ENCODE measurements around the gene MFAP3. TPM values are rescaled to one million over a fixed set of nuclear protein-coding genes. Genes with fewer than 3 reads are reported as not detected.

Gene MFAP3
- total RNA-seq, 1 donor from 2014 or later, result 58.4 TPM

DNA sequence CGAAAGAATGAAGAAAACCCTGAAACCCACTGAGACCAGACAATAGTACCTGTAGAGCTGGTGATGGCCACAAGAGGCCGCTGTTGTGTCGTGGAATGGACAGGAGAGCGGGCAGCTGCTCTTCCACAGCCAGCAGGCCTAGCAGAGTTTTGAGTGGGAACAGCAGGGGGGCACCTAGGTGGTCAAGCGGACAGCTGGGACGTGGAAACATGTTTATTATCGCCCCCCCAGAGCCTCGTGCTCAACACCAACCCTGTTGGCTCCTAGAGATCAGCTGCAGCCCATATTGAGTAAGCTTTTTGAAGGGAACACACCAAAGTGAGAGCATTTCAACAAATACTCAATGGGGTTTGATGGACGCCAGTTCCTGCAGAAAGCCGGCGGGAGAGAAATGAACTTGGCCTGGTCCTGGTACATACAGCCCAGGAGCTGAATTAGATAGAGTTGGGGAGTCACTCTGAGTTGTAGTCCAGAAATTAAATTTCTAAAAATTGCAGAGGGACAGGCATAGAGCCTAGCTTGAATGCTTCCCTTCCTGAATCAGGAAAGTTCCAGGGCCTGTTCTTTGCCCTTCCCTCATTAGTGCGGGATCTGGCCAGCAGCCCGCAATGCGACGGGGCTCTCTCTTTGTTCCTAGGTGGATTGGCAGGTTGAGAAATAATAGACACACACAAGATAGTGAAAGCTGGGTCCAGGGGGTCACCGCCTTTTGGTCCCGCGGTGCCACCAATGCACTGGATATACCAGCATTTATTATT, 33.8 kb downstream of the MFAP3 start:
- no peaks in the 10 kb centered on the region for H3K9me3 ChIP-seq
- H3K4me1 ChIP-seq, result no peaks in the 10 kb centered on the region
- H3K4me3 ChIP-seq, result peak overlapping the region in 1 of 2 donors; percentile 38
- intact Hi-C loops (cut with DNase I), result loop anchor here (1.0 to 10.0 kb wide), 3 partner anchors 108 to 562 kb away; no protein-coding TSS in a partner anchor
- peak overlapping the region in 1 of 2 donors; percentile 5 for H3K27ac ChIP-seq
- peak; percentile 22 to 89 for DNase-seq (ENCODE audit: low spot score in 2 of 2)
- TF ChIP-seq CTCF (IDR thresholded peaks at IDR 0.05), result peak; percentile 90 to 93 (median 90)
- no peaks in the 10 kb centered on the region for H3K27me3 ChIP-seq
- no peaks in the 10 kb centered on the region for H3K36me3 ChIP-seq

DNA sequence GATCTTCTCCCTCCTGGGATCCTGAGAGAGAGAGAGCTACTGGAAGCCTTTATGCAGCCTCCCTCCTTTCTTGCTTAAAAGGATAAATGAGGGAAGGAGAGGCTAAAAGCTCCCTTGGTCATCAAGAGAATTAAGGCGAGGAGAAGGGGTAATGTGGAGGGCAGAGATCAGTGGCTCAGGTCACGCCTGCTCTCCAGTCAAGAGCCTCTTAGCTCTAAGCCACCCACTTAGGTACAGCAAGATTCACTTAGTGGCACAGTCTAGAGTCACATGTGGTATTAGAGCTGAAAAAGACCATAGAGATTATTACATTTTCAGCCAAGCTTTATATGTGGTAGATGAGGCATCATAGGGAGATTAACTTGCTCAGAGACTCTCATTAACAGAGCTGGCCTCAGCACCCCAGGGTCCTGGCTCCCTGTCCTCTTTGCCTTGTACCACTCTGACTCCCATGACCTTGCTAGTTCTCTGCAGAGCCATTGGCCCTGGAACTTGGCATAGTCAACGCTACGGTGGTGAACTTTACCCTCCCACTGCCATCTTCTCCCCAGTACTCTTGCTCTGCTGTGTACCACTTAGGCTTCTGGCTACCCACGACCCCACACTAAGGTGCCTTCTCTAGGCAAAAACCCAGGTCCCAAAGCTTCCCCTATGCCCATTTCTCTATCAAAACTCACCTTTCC, 37.6 kb downstream of the MFAP3 start:
- H3K27me3 ChIP-seq, result no peaks in the 10 kb centered on the region
- no peak for DNase-seq (ENCODE audit: low spot score in 2 of 2)
- no peaks in the 10 kb centered on the region for H3K36me3 ChIP-seq
- no peaks in the 10 kb centered on the region for H3K4me1 ChIP-seq
- intact Hi-C loops (cut with DNase I), result loop anchor here (10.0 kb wide), 1 partner anchor 558 kb away; no protein-coding TSS in a partner anchor
- H3K4me3 ChIP-seq, result no peak overlapping the region
- H3K27ac ChIP-seq, result no peak overlapping the region
- H3K9me3 ChIP-seq, result no peaks in the 10 kb centered on the region
- no peak for TF ChIP-seq CTCF (IDR thresholded peaks at IDR 0.05)

DNA sequence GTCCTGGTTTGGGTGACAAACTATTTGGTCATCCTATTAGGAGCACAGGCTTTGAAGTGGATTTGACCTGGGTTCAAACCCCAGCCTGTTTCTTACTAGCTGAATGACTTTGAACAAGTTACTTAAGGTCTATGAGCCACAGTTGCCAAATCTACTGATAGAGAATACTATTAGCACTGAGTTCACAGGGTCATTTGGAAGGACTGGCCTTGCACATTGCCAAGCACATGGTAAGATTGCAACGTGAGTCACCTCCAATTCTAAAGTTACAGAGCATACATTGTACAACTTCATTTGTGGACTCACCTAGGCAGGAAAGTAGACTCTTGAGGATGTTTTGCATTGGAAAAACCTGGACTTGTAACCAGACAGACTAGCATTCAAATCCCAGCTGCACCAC, 38.9 kb downstream of the MFAP3 start:
- no peak for TF ChIP-seq CTCF (IDR thresholded peaks at IDR 0.05)
- H3K4me3 ChIP-seq, result no peak overlapping the region
- no peak for DNase-seq (ENCODE audit: low spot score in 2 of 2)
- H3K4me1 ChIP-seq, result no peaks in the 10 kb centered on the region
- no peak overlapping the region for H3K27ac ChIP-seq
- no peaks in the 10 kb centered on the region for H3K36me3 ChIP-seq
- intact Hi-C loops (cut with DNase I), result loop anchor here (10.0 kb wide), 1 partner anchor 557 kb away; no protein-coding TSS in a partner anchor
- no peaks in the 10 kb centered on the region for H3K27me3 ChIP-seq
- no peaks in the 10 kb centered on the region for H3K9me3 ChIP-seq

DNA sequence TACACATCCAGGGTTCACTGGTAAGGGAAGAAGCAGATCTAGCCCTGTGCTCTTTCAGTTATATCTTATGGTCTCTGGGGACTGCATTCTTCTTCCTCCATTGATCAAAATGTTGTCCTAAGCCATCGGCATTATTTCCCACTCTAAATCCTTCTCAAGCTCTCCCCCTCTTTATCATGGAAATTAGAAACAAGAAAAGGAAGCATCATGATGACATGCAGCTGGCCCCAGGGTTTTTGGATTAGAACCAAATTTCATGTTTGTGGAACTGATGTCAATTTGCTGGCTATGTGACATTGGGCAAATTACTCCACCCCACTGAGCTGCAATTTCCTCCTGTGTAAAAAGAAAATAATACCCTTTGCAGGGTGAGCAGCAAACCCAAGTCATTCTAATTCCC, 39.5 kb downstream of the MFAP3 start:
- DNase-seq (ENCODE audit: low spot score in 2 of 2), result no peak
- Histone ChIP-seq H3K9me3 (no peaks in the 10 kb centered on the region), H3K36me3 (no peaks in the 10 kb centered on the region), H3K27me3 (no peaks in the 10 kb centered on the region), H3K27ac (no peak overlapping the region), H3K4me3 (no peak overlapping the region), H3K4me1 (no peaks in the 10 kb centered on the region)
- intact Hi-C loops (cut with DNase I), result loop anchor here (10.0 kb wide), 1 partner anchor 557 kb away; no protein-coding TSS in a partner anchor
- TF ChIP-seq CTCF (IDR thresholded peaks at IDR 0.05), result no peak

GRCh38 chr5:154081246-154081645, 42.5 kb downstream of the MFAP3 start:
- intact Hi-C loops (cut with DNase I), result no loop called here
- H3K9me3 ChIP-seq, result no peaks in the 10 kb centered on the region
- H3K27ac ChIP-seq, result no peak overlapping the region
- no peaks in the 10 kb centered on the region for H3K36me3 ChIP-seq
- DNase-seq (ENCODE audit: low spot score in 2 of 2), result no peak
- TF ChIP-seq CTCF (IDR thresholded peaks at IDR 0.05), result no peak
- no peaks in the 10 kb centered on the region for H3K4me1 ChIP-seq
- no peaks in the 10 kb centered on the region for H3K27me3 ChIP-seq
- no peak overlapping the region for H3K4me3 ChIP-seq

All from ascending aorta (tissue), 2 donors.